COR-L47 (cell line): ENCODE data around the gene UGT8.

Experiments used
- DNase-seq: peaks from one replicate; lab custom pipeline; 2025; lab: John Stamatoyannopoulos, UW

The UGT8 gene

GRCh38 chr4:114692958-114693357, 94.4 kb downstream of the UGT8 start:
- no peak for DNase-seq

- DNase-seq, result no peak
These were observed 96.2 kb downstream of the UGT8 start for GRCh38 chr4:114694770-114695169.

- no peak for DNase-seq
These were observed 99.6 kb downstream of the UGT8 start for GRCh38 chr4:114698231-114698630.

- no peak for DNase-seq
These were observed 102.9 kb downstream of the UGT8 start for GRCh38 chr4:114701491-114701890.

GRCh38 chr4:114717432-114717831, 118.8 kb downstream of the UGT8 start:
- no peak for DNase-seq

- no peak for DNase-seq
These were observed 126.5 kb downstream of the UGT8 start for GRCh38 chr4:114725066-114725465.

- no peak for DNase-seq
These were observed 128.9 kb downstream of the UGT8 start for GRCh38 chr4:114727461-114727860.
